Measurements from ENCODE around the gene MTMR2.

Gene MTMR2

DNA sequence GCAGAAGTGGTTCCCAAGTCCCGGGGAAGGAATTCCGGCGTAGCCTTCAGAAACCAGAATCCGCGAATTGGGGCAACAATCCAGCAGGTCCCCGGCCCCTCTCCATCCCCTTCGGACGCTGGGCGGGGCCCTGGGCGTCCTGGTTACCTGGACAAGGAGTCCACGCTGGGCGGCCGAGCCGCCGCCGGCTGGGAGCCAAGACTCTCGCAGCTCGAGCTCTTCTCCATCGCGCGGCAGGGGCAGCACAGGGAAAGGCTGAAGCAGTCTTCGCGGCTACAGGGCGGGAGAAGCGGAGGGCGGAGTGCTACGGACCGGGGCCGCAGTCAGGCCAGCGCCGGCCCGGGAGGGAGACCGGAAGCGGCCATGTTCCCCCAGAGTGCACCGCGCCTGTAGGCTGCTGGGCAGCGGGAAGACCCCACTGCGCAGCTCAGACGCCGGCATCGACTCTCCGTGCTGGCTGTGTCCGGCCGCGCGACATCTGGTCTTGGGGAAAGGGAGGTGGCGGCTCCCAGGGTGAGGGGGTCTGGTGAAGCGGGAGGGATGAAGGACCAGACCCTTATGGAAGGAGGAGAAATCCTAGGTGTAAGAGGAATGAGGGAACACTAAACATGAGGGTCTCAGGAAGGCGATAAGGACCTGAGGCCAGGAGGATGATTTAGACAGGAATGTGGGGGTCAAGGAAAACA, at the start of gene MTMR2:
TSS of gene MTMR2 (minus strand) at position 380 of the 686 bp plus-strand sequence. CDS start at position 227, 153 bp downstream.
- DNase-seq (ENCODE audit: low read depth) = peak; percentile 84

DNA sequence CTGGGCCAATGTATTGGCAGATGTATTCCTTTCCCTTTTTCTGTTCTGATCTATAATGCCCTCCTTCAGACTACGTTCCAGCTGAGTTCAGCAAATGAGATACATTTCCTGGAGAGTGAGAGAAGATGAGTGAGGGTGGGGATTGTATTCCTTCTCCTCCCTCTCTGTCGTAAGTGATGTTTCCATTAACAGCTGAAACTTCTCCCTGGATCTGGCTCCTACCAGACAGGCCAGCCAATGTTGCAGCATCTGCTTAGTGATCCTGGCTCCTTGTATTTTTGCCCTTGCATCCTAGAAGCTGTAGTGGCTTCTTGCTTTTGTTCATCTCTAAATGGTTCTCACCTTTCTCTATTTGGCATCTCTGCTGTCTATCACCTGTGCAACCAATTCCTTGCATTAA, 48.2 kb upstream of the MTMR2 start:
- no peak for DNase-seq (ENCODE audit: low read depth)

DNA sequence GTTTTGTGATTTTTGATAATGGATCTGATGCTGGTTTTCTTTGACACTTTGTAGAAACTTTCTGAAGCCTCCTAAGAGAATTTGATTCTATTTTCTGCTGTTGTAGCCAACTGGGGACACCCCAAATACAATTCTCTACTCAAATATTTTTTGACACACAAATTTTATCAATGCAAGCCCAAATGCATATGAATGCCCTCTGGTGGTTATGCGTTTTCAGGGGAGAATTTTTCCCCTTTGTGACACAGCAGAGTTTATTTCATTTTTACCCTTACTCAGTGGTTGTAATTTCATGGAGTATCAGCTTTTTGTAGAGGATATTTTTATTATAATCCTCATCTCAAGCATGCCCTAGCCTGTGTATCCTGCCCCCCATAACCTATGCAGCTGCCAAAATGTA, 44.7 kb upstream of the MTMR2 start:
- DNase-seq (ENCODE audit: low read depth) = peak; percentile 27

- no peak for DNase-seq (ENCODE audit: low read depth)
Observed at GRCh38 chr11:95964281-95964680, 40.4 kb upstream of the MTMR2 start.

- no peak for DNase-seq (ENCODE audit: low read depth)
Observed at GRCh38 chr11:95961758-95962157, 37.9 kb upstream of the MTMR2 start.

GRCh38 chr11:95950905-95951304, 27.0 kb upstream of the MTMR2 start:
- no peak for DNase-seq (ENCODE audit: low read depth)

DNA sequence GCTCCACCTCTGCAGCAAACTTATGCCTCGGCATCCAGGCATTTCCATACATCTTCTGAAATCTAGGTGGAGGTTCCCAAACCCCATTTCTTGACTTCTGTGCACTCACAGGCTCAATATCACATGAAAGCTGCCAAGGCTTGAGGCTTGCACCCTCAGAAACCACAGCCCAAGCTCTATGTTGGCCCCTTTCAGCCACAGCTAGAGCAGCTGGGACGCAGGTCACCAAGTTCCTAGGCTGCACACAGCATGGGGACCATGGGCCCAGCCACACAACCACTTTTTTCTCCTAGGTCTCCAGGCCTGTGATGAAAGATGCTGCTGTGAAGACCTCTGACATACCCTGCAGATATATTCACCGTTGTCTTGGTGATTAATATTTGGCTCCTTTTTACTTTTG, 24.7 kb upstream of the MTMR2 start:
- no peak for DNase-seq (ENCODE audit: low read depth)

- DNase-seq (ENCODE audit: low read depth) = no peak
Observed at GRCh38 chr11:95944623-95945022, 20.7 kb upstream of the MTMR2 start.

DNA sequence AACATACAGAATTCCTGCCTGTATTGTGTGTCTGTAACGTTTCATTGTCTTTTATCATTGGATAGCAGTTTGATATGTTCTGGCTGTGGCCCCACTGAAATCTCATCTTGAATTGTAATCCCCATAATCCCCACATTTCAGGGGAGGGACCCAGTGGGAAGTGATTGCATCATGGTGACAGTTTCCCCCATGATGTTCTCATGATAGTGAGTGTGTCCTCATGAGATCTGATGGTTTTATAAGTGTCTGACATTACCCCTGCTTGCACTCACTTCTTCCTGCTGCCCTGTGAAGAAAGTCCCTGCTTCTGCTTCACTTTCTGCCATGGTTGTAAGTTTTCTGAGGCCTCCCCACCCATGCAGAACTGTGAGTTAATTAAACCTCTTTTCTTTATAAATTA, 19.6 kb upstream of the MTMR2 start:
- DNase-seq (ENCODE audit: low read depth) = no peak

GRCh38 chr11:95939091-95939490, 15.2 kb upstream of the MTMR2 start:
- no peak for DNase-seq (ENCODE audit: low read depth)

- peak; percentile 22 for DNase-seq (ENCODE audit: low read depth)
Observed at GRCh38 chr11:95937358-95937757, 13.5 kb upstream of the MTMR2 start.

GRCh38 chr11:95933594-95933993, 9.7 kb upstream of the MTMR2 start:
- DNase-seq (ENCODE audit: low read depth) = no peak

- DNase-seq (ENCODE audit: low read depth) = no peak
Observed at GRCh38 chr11:95931916-95932315, 8.0 kb upstream of the MTMR2 start.

GRCh38 chr11:95930948-95931347, 7.0 kb upstream of the MTMR2 start:
- no peak for DNase-seq (ENCODE audit: low read depth)

- DNase-seq (ENCODE audit: low read depth) = no peak
Observed at GRCh38 chr11:95926726-95927125, 2.8 kb upstream of the MTMR2 start.

DNA sequence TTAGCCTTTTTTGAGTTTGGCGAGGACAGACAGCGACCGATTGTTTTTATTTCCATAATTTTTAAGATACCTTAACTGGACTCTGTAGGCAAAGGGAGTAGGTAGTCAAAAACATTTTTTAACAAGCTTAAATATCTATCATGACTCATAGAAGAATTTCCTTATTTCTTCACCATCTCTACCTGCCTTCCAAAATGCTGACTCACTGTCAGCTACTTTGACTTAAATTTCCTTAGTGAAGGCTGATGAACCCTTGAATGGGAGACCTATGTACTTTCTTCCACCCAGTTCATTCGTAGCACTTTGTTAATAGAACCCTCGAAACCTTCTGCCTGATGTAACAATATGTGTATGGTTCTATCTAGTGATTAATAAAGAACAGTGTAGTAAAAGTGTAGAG, 1.1 kb upstream of the MTMR2 start:
- peak; percentile 37 for DNase-seq (ENCODE audit: low read depth)

- peak; percentile 60 for DNase-seq (ENCODE audit: low read depth)
Observed at GRCh38 chr11:95924414-95924760, 480 bp upstream of the MTMR2 start.

DNA sequence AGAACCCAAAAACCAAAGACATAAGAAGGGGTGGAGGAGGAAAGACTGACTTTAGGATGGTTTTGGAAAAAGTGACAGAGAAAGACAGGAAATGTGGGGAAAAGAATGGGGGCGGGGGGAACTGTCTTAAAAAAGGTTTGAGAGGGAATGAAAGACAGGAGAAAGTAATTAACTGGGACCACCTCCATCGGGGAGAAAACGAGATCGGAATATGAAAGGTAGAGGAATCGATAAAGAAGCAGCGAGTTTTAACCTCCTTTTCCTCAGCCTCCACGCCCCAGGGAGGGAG, 524 bp downstream of the MTMR2 start:
- DNase-seq (ENCODE audit: low read depth) = peak; percentile 31

DNA sequence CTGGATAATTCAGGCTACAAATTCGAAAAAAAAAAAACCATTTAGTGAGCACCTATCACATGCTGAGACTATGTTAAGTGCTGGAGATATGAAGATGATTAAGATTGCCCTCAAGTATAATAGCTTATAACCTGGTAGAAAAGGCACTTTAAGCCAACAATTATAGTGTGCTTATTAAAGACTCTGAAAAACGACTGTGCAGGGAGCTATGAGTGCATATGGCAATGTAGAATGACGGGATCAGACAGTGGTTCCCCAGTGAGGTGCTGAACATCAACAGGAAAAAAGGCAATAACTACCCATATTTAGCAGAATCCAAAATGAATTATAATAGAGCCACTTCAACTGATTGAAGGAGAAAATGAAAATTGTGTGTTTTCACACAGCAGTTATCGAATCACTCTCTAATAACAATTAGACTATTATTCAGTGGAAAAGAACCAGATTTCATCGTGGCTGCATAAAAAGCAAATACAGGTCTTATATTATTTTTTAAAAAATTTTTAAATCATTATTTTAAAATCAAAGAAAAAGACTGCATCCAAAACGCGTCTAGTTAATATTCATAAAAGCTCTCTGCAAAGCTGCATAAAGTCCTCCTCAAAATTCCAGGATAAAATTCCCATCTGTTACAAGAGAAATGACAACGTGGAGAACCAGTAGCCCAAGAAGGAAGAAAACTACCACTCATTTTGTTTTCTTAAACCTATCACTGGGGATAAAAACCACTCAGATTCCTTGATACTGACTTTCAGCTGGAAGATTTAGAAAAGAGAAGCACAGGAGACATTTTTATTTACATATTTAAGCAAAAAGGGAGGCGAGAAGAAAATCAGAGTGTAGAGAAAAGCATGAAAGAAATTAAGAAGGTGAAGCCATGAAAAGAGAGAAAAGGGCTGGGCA, 1.1 kb downstream of the MTMR2 start:
- peak; percentile 33 for DNase-seq (ENCODE audit: low read depth)

DNA sequence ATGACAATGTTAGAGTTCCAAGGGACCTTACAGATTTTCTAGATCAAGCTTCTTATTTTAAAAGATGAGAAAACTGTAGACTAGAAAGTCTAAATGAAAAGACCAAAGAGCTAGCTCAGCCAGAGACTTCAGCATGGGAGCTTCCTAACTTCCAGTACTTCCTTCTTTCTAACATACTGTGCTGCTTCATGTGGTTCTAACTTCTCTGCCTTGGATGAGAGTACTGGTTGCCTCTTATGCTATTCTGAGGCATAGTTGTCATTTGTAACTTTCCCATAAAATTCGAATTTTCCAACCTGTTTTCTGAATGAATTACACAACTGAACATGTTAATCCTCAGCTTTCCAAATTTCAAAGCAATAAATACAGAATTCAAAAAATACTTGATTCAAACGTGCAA, 1.8 kb downstream of the MTMR2 start:
- no peak for DNase-seq (ENCODE audit: low read depth)

DNA sequence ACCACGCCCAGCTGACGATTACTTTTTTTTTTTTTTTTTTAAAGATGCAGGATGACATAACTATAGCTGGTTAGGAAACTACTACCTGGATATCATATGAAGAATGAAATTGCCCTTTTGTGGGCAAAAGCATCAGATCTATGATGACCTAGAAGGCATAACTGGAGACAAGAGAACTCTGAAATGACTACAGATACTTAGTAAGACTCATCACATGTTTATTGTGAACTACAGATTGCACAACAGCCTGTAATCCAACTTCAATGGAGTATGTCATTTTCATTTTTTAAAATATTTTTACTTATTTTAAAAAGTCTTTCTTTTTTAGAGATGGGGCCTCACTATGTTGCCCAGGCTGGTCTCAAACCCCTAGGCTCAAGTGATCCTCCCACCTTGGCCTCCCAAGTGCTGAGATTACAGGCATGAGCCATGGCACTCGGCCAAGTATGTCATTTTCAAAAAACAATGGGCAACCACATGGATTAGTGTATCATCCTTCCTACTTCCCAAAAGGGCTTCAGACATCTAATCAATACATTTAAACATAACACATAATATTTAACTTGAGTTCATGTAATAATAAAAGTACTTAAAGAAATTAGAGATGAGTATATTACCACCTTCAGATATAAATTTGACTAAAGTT, 3.3 kb downstream of the MTMR2 start:
- DNase-seq (ENCODE audit: low read depth) = no peak

DNA sequence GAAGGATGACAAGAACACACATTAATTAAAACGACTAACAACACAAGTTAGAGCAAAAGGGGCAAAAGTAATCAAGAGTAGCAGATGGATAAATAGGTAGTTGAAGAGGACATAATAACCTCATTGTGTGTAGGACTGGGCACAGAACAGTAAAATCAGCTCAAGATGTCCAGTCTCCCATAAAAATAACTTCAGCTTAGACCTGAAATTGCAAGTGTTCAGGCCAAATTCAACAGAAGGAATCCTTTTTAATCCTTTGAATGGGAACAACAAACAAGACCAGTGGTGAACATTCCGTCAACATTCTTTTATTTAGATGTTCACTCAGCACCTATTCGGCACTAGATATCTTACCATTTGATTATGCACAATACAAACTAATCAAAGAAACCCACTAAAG, 4.4 kb downstream of the MTMR2 start:
- DNase-seq (ENCODE audit: low read depth) = no peak

GRCh38 chr11:95918720-95919119, 5.2 kb downstream of the MTMR2 start:
- DNase-seq (ENCODE audit: low read depth) = no peak
